Neural cell (in vitro differentiated cells): Measurements from ENCODE around the gene FXYD2.

ENCODE experiments used
- CTCF ChIP-seq: fragments of 450-650 bp; IDR thresholded peaks from 2 replicates; pipeline ENCODE4 v1.5.1; 2014; ENCODE audit warnings: antibody characterized with exemption, mild to moderate bottlenecking, moderate library complexity; ENCODE audit not compliant: poor library complexity, severe bottlenecking
- EP300 ChIP-seq: fragments of 450-650 bp; conservative IDR thresholded peaks from 2 replicates; pipeline ENCODE4 v1.6.1; 2014; ENCODE audit warnings: antibody characterized with exemption, mild to moderate bottlenecking, moderate library complexity; ENCODE audit not compliant: poor library complexity, severe bottlenecking
- EZH2 ChIP-seq: fragments of 200-600, 300-800 bp; shearing (Covaris generic), sonication (generic); IDR thresholded peaks from 2 replicates; pipeline ENCODE4 v1.6.1; 2014; ENCODE audit warnings: antibody characterized with exemption, low read length, borderline replicate concordance, mild to moderate bottlenecking; ENCODE audit not compliant: insufficient read depth, poor library complexity, severe bottlenecking
- POLR2AphosphoS5 ChIP-seq: IDR thresholded peaks from 2 replicates; pipeline ENCODE4 v1.6.1; 2012

GRCh38 chr11:117774553-117774952 is 50.0 kb downstream of the FXYD2 start:
- no peak for TF ChIP-seq CTCF
- no peak for TF ChIP-seq EZH2
- TF ChIP-seq POLR2AphosphoS5: no peak
- TF ChIP-seq EP300: no peak
